H1 (cell line): ENCODE results near the gene RBFOX1. TPM values are rescaled to one million over a fixed set of nuclear protein-coding genes. Genes with fewer than 3 reads are reported as not detected.

ENCODE experiments used
- CTCF ChIA-PET: fragments of 300-600 bp; sonication (Branson Sonifier 250); formaldehyde crosslinking; loops from one replicate; lab custom pipeline; 2021; ENCODE audit not compliant: partially characterized antibody; lab: Charles Lee
- POLR2A ChIA-PET: fragments of 300-600 bp; sonication (Branson Sonifier 250); formaldehyde crosslinking; loops from one replicate; lab custom pipeline; 2021; ENCODE audit warnings: inconsistent platforms; ENCODE audit not compliant: partially characterized antibody; lab: Charles Lee
- DNase-seq, 2 experiments: peaks; one replicate each; pipeline versions ENCODE4 v3.0.0 to v3.0.0-alpha.2; 2010 to 2022; ENCODE audit warnings: low spot score in 2 of 2, low read depth in 1 of 2, mixed read lengths in 1 of 2
- FAIRE-seq: peaks from 2 replicates; lab custom pipeline; 2011; peaks lifted over from hg19 to GRCh38; lab: Jason Lieb, UNC
- H2AFZ ChIP-seq: 2 replicates; pipeline ENCODE4 v1.8.1; 2012; ENCODE audit warnings: low read length, inconsistent platforms
- H2AK5ac ChIP-seq: 2 replicates; pipeline ENCODE4 v1.6.1; 2013; ENCODE audit warnings: low read depth, low read length
- H2BK120ac ChIP-seq: replicated peaks from 2 replicates; pipeline ENCODE3; 2013; ENCODE audit warnings: low read depth, low read length, inconsistent platforms
- H2BK12ac ChIP-seq: 2 replicates; pipeline ENCODE4 v1.6.1; 2013; ENCODE audit warnings: low read depth, low read length
- H2BK15ac ChIP-seq: 2 replicates; pipeline ENCODE4 v1.6.1; 2013; ENCODE audit warnings: low read length
- H2BK20ac ChIP-seq: 2 replicates; pipeline ENCODE4 v1.6.1; 2013; ENCODE audit warnings: low read length
- H2BK5ac ChIP-seq: 2 replicates; pipeline ENCODE4 v1.6.1; 2013; ENCODE audit warnings: low read depth, low read length
- H3K14ac ChIP-seq: 2 replicates; pipeline ENCODE4 v1.6.1; 2013; ENCODE audit warnings: inconsistent platforms; ENCODE audit not compliant: insufficient read length
- H3K18ac ChIP-seq: 2 replicates; pipeline ENCODE4 v1.6.1; 2013; ENCODE audit warnings: low read length; ENCODE audit errors: extremely low read depth
- H3K23ac ChIP-seq: 2 replicates; pipeline ENCODE4 v1.6.1; 2013; ENCODE audit warnings: inconsistent platforms; ENCODE audit not compliant: insufficient read length
- H3K23me2 ChIP-seq: 2 replicates; pipeline ENCODE4 v1.6.1; 2013; ENCODE audit warnings: low read depth, low read length
- H3K27ac ChIP-seq: 2 replicates; pipeline ENCODE4 v1.6.1; 2011; ENCODE audit warnings: low read depth, low read length, inconsistent platforms
- H3K27me3 ChIP-seq, 4 experiments: replicated peaks in 1 of 4; 1 replicate in 1 of 4; 2 replicates in 3 of 4; pipeline versions ENCODE4 v1.6.1 to v1.8.1; 2011 to 2013; ENCODE audit warnings: low read length in 3 of 4, mild to moderate bottlenecking in 3 of 4, inconsistent platforms in 2 of 4, mixed read lengths in 2 of 4, moderate library complexity in 1 of 4; ENCODE audit not compliant: control insufficient read depth in 3 of 4, insufficient read depth in 3 of 4; ENCODE audit errors: extremely low read depth in 1 of 4
- H3K36me3 ChIP-seq, 4 experiments: 2 replicates each; pipeline versions ENCODE4 v1.6.1 to v1.8.1; 2011 to 2013; ENCODE audit warnings: mild to moderate bottlenecking in 4 of 4, low read length in 3 of 4, moderate library complexity in 2 of 4, control low read depth in 1 of 4, inconsistent platforms in 1 of 4; ENCODE audit not compliant: insufficient read depth in 4 of 4, control insufficient read depth in 2 of 4
- H3K4ac ChIP-seq: replicated peaks from 2 replicates; pipeline ENCODE3; 2013; ENCODE audit warnings: low read length, low read depth, mixed read lengths, inconsistent platforms; ENCODE audit not compliant: insufficient read length
- H3K4me1 ChIP-seq, 4 experiments: replicated peaks in 1 of 4; 1 replicate in 1 of 4; 2 replicates in 3 of 4; pipeline versions ENCODE4 v1.6.1 to v1.8.1; 2011 to 2013; ENCODE audit warnings: low read length in 3 of 4, inconsistent platforms in 2 of 4, mixed read lengths in 1 of 4; ENCODE audit not compliant: insufficient read depth in 4 of 4, control insufficient read depth in 3 of 4
- H3K4me2 ChIP-seq, 2 experiments: 2 replicates each; pipeline versions ENCODE4 v1.6.1 to v1.8.1; 2011 to 2013; ENCODE audit warnings: low read depth in 2 of 2, low read length in 2 of 2, control low read depth in 1 of 2, inconsistent platforms in 1 of 2, mild to moderate bottlenecking in 1 of 2; ENCODE audit not compliant: insufficient read depth in 1 of 2
- H3K4me3 ChIP-seq, 4 experiments: fragments of 200-600, 300-600 bp in 1 of 4; sonication (generic), shearing (Covaris generic), sonication (Bioruptor Twin) in 1 of 4; 2 replicates each; pipeline versions ENCODE4 v1.5.1 to v1.8.1; 2011 to 2016; ENCODE audit warnings: low read length in 4 of 4, low read depth in 3 of 4, control low read depth in 2 of 4, inconsistent platforms in 2 of 4, mild to moderate bottlenecking in 2 of 4, mixed read lengths in 1 of 4, moderate library complexity in 1 of 4; ENCODE audit not compliant: insufficient read depth in 2 of 4; ENCODE audit errors: extremely low read depth in 1 of 4
- H3K56ac ChIP-seq: replicated peaks from 2 replicates; pipeline ENCODE3; 2013; ENCODE audit warnings: low read depth, mild to moderate bottlenecking, mixed read lengths, low read length, inconsistent platforms; ENCODE audit not compliant: insufficient read length
- H3K79me1 ChIP-seq: 2 replicates; pipeline ENCODE4 v1.6.1; 2013; ENCODE audit warnings: low read depth, low read length, control low read depth
- H3K79me2 ChIP-seq, 2 experiments: 2 replicates each; pipeline versions ENCODE4 v1.6.1 to v1.8.1; 2012 to 2013; ENCODE audit warnings: low read length in 2 of 2, mild to moderate bottlenecking in 2 of 2, inconsistent platforms in 1 of 2; ENCODE audit not compliant: insufficient read depth in 2 of 2, control insufficient read depth in 1 of 2
- H3K9ac ChIP-seq, 4 experiments: replicated peaks in 1 of 4; 1 replicate in 1 of 4; 2 replicates in 3 of 4; pipeline versions ENCODE4 v1.6.1 to v1.8.1; 2011 to 2013; ENCODE audit warnings: low read depth in 3 of 4, low read length in 3 of 4, control low read depth in 2 of 4, mild to moderate bottlenecking in 2 of 4, moderate library complexity in 2 of 4, inconsistent platforms in 1 of 4; ENCODE audit errors: extremely low read depth in 1 of 4
- H3K9me3 ChIP-seq, 2 experiments: 2 replicates each; pipeline versions ENCODE4 v1.6.1 to v1.8.1; 2012 to 2013; ENCODE audit warnings: mild to moderate bottlenecking in 2 of 2, moderate library complexity in 2 of 2, control low read depth in 1 of 2, inconsistent platforms in 1 of 2, low read depth in 1 of 2, low read length in 1 of 2, mixed read lengths in 1 of 2; ENCODE audit not compliant: insufficient read depth in 2 of 2
- H4K20me1 ChIP-seq, 2 experiments: replicated peaks in 1 of 2; 2 replicates each; pipeline versions ENCODE3 to v1.8.1; 2011 to 2013; ENCODE audit warnings: inconsistent platforms in 2 of 2, low read length in 2 of 2, mild to moderate bottlenecking in 1 of 2; ENCODE audit not compliant: insufficient read depth in 2 of 2, control insufficient read depth in 1 of 2
- H4K5ac ChIP-seq: 2 replicates; pipeline ENCODE4 v1.6.1; 2013; ENCODE audit warnings: low read length, low read depth, mixed read lengths, inconsistent platforms; ENCODE audit not compliant: insufficient read length
- H4K8ac ChIP-seq: 2 replicates; pipeline ENCODE4 v1.8.0; 2013; ENCODE audit warnings: mild to moderate bottlenecking, moderate library complexity, low read length, inconsistent platforms; ENCODE audit not compliant: insufficient read depth; ENCODE audit errors: extremely low read depth
- H4K91ac ChIP-seq: replicated peaks from 2 replicates; pipeline ENCODE3; 2013; ENCODE audit warnings: low read length, mixed read lengths, inconsistent platforms; ENCODE audit not compliant: insufficient read length
- CREB1 ChIP-seq: IDR thresholded peaks from 2 replicates; pipeline ENCODE4 v1.6.1; 2012; ENCODE audit warnings: inconsistent platforms
- TBP ChIP-seq: IDR thresholded peaks from 2 replicates; pipeline ENCODE4 v1.6.1; 2011; ENCODE audit warnings: low read depth, low read length, improper control_type of control experiment
- WGBS, 2 experiments: shearing (Covaris generic) in 1 of 2; methylation state at CpG; one replicate each; pipeline versions ENCODE4 v1.1.6 to v1.1.7; 2013 to 2015; ENCODE audit warnings: low lambda C conversion rate in 2 of 2, mixed read lengths in 2 of 2, inconsistent platforms in 1 of 2, low coverage in 1 of 2, missing lambda C conversion rate in 1 of 2; ENCODE audit not compliant: insufficient replicate concordance in 2 of 2, insufficient coverage in 1 of 2, insufficient read length in 1 of 2; ENCODE audit errors: extremely low coverage in 1 of 2, missing lambda C conversion rate in 1 of 2; 5-methylcytosine and 5-hydroxymethylcytosine counted together
- polyA plus RNA-seq, 7 experiments: library from polyadenylated mRNA; depleted of rRNA in 3 of 7; stranded (reverse) in 5 of 7; unstranded in 2 of 7; fragments of >200 nt in 5 of 7; fragments of 200-250 nt in 2 of 7; gene quantifications; 1 replicate in 5 of 7; 2 replicates in 1 of 7; 4 replicates in 1 of 7; pipeline versions ENCODE4 v1.2.1 to v1.2.3, GENCODE V29; 2011 to 2013; ENCODE audit warnings: missing spikeins in 2 of 7, mixed read lengths in 2 of 7
- total RNA-seq: library from RNA; stranded (reverse); fragmentation: NEBNext Ultra II Directional; extraction: Animal tissue kit (Norgen Biotek cat#: 25700); gene quantifications from 2 replicates; pipeline ENCODE4 v1.2.1, GENCODE V29; 2021

The RBFOX1 gene
- total and polyA plus RNA-seq, 2 of the 8 experiments (the other 6 are each of a cell fraction or from before 2014, with no cell fraction given): 1.7 to 2.8 TPM

GRCh38 chr16:7324321-7324720, 8.3 kb upstream of the RBFOX1 start:
- no peak overlapping the region for H2BK12ac ChIP-seq
- H2AK5ac ChIP-seq: no peak overlapping the region
- H2BK5ac ChIP-seq: no peak overlapping the region
- H3K9ac ChIP-seq: no peak overlapping the region
- 69% methylated on average over 3 of the region's 3 CpGs; no CpG with 5 or more reads in 1 of the 2 experiments for WGBS, 2 experiments
- no peaks in the 10 kb centered on the region for H3K9me3 ChIP-seq
- H3K4me2 ChIP-seq: peak overlapping the region in 1 of 2 experiments; percentile 24; a peak in 1 of 4 replicates
- peaks cover 2 to 5% (median 3%) of the 10 kb centered on the region in 4 experiments; a peak in 5 of 7 replicates for H3K4me1 ChIP-seq
- H3K14ac ChIP-seq: no peak overlapping the region
- CTCF ChIA-PET: interaction anchor here (0.5 to 2.7 kb wide), 8 partner anchors 11 to 298 kb away, joined by 3 to 9 read pairs (median 4); no protein-coding TSS in a partner anchor
- no peaks in the 10 kb centered on the region for H4K20me1 ChIP-seq
- FAIRE-seq (no peak), DNase-seq (no peak)
- H2BK20ac ChIP-seq: no peak overlapping the region
- H3K18ac ChIP-seq: no peak overlapping the region
- no peak overlapping the region for H3K23ac ChIP-seq
- no peak overlapping the region for H2BK15ac ChIP-seq
- H3K36me3 ChIP-seq: no peaks in the 10 kb centered on the region
- no peaks in the 10 kb centered on the region for H3K79me1 ChIP-seq
- H4K5ac ChIP-seq: no peak overlapping the region
- H3K23me2 ChIP-seq: no peaks in the 10 kb centered on the region; the same call in 1 of the 2 replicates
- POLR2A ChIA-PET: no interaction called here
- no peak overlapping the region for H4K8ac ChIP-seq
- no peak overlapping the region for H3K27ac ChIP-seq
- no peak overlapping the region for H3K4me3 ChIP-seq
- TF ChIP-seq CREB1 (no peak), TBP (no peak)
- no peak overlapping the region for H2AFZ ChIP-seq
- no peaks in the 10 kb centered on the region for H3K79me2 ChIP-seq
- H2BK120ac ChIP-seq: no peak overlapping the region
- no peak overlapping the region for H4K91ac ChIP-seq
- H3K4ac ChIP-seq: no peak overlapping the region
- H3K27me3 ChIP-seq: no peaks in the 10 kb centered on the region
- no peak overlapping the region for H3K56ac ChIP-seq
